Loucy (cell line): ENCODE data around the gene PET117.

Source experiments
- CTCF ChIP-seq: fragments of 200-600 bp; sonication (generic); conservative IDR thresholded peaks from 2 replicates; pipeline ENCODE4 v1.5.1; 2014; ENCODE audit warnings: mild to moderate bottlenecking, antibody characterized with exemption, low read length
- EZH2phosphoT487 ChIP-seq: fragments of 200-600 bp; IDR thresholded peaks from 2 replicates; pipeline ENCODE4 v1.6.1; 2018; ENCODE audit warnings: antibody characterized with exemption, mild to moderate bottlenecking, moderate library complexity, borderline replicate concordance

GRCh38 chr20:18094191-18094590 lies 43.5 kb upstream of the PET117 start:
- no peak for TF ChIP-seq CTCF
- TF ChIP-seq EZH2phosphoT487: no peak
